GM19455 (cell line): Measurements from ENCODE around the gene MED12L.
A peak's percentile ranks its signal among the peaks of the same experiment; 100 is the strongest.
"Not testable (repeated sequence)": the region's sequence is repeated elsewhere in the genome, so short reads cannot be mapped to it uniquely, and the experiment has no call there.

Source experiments
- ATAC-seq: cut with Tn5 transposase; IDR thresholded peaks from one replicate; pipeline ENCODE4 v1.9.1; 2021; ENCODE audit not compliant: unreplicated experiment

MED12L gene

DNA sequence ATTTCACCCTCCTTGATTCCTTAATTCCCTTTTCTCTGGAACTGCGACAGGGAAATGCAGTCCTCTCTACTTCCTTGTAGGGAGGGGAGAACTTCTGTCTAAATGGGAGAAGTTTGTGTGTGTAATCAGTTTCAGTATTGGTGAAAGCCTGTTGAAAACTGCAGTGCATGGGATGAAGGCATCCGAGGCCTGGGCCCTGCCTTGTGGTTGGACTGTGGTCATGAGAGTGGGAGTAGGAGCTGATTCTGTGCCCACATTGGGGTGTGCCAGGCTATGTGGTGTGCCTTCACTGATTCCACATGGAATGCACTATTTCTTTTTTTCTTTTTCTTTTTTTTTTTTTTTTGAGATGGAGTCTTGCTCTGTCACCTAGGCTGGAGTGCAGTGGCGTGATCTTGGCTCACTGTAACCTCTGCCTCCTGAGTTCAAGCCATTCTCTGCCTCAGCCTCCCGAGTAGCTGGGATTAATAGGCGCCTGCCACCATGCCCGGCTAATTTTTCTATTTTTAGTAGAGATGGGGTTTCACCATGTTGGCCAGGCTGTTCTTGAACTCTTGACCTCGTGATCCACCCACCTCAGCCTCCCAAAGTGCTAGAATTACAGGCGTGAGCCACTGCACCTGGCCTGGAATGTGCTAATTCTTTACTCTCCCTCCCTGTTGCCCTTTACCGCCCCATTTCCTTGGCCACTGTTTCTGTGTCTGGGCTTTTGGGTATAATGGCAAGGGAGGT lies 84.7 kb downstream of the MED12L start:
- ATAC-seq = not testable (repeated sequence)

DNA sequence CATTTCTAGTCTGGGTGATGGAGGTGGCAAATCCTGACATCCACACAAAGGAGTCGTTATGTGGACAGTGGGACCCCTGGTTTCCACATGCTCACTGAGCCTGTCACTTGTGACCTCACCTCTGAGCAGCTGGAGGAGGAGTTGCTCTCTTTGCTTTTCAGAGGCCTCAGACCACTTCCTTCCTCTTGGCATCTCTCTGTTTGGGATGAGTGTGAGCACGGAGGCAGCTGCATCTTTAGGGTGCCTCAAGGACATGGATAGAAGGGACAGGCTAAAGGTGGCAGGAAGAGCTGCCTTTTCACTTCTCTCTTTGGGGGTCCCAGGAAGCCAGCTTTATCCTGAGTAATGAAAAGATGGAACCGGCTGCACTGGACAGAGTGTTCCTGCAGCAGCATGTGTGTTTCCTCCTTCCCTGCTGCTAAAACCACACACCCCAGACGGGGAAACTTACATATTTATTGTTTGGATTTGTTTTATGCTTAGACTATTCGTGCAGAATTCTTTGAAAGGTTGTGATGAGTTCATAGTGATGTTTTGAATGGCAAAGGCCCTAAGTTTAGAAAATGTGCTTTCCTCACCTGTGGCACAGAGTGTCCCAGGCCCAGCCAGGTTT lies 85.8 kb downstream of the MED12L start:
- peak; percentile 59 for ATAC-seq

DNA sequence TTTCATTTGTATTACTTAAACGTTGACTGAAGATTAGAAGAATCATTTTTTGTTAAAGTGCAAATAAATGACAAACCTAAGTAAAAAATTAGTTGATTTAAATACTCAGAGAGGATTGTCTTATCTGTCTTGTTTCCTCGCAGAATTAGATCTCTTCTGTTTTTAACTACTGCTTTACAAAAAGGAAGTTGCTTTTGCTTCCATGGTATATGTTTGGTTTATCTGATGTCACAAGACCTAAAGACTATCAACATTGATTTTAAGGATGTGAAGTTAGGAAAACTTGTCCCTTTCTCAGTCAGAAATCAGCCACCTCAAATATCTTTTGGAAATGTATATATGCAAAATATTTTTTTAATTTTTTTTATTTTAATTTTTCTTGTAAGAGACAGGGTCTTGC lies 88.9 kb downstream of the MED12L start:
- ATAC-seq = no peak

DNA sequence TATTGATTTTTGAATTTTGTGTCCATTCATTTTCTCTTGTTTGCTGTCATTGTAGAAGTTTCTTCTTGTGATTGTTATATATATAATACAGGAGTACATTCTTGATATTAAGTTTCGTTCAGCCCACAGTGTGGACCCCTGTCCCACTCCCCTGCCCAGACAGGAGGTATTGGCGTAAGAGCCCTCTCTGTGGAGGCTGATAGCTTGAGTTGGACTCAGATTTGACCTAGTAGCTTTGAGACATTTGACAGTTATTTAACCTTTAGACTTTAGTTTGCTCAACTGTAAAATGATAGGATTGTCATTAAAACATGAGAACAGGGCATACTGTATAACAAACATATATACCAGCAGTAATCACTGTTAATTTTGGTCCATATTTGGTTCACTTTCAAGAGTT lies 90.5 kb downstream of the MED12L start:
- ATAC-seq = no peak

DNA sequence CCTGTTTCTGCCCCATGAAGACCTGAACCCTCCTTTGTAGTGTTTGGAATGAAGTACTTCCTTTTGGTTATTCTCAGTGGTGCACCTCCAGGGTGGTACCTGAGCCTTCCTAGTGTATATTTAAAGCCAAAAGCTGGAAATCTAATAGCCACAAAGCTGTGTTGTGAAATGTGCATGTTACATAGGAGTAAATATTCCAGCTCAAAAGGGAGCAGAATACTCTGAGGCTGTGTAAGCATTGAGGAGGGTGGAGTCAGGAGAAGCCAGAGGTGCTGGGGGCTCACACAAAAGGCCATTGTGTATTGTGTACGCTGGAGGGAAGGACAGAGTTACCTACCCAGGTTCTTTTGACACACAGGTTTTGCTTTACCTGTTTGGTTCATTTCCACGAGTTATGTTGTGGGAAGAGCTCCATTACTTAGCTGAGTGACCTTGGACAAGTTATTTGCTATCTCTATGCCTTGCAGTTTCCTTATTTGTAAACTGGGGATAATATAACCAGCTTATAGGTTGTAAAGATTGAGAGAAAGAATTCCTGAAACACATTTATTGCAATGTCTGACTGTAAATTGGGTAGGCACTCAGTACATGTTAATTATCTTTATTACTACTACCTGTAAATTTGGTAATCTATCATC lies 92.9 kb downstream of the MED12L start:
- no peak for ATAC-seq

DNA sequence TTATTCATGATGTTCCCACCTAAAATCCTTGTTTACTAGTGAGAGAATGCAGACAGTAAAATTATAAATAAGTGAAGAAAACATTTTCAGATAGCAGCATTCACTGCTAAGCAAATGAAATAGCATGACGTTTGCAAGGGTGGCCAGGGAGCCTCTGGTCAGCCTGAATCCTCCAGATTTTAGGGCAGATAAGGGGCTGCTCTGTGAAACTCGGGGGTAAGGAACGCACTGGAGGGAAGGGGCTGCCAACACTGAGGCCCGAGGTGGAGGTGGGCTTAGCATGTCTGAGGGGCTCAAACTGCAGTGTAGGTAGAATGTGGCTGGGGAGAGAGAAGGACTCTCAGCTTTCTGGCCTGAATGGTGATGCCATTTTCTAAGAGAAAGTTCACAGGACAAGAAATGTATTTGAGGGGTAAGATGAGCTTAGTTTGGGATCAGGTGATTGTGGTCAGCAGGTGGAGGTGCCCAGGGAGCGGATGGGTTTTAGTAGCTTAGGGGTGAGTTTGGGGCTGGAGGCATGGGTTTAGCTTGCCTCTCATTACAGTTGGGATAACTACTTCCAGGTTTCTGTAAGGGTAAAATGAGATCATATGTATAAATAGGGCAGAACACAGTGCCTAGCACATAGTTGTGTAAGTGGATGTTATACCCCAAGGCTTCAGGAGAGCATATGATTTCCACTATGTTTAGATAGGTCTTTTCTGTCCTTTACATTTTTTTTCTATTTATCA lies 97.0 kb downstream of the MED12L start:
- ATAC-seq = no peak

DNA sequence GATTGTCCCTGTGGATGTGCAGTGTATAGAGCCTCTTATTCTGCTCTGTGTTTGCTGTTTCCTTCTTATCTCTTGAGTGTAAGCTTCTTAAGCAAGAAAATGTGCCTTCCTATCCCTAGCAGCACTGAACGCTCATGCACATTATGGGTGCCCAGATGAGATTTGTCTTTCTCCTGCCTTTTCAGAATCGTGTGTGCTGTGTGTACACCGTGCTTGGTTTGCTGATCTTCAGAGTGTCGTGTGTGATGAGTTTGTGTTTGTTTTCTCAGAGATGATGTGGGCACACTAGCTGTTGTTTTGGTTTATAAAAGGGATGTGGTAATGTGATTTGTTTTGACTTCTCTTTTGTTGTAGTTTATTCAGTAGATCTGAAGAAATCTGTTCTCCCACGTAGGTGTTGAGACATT lies 97.8 kb downstream of the MED12L start:
- no peak for ATAC-seq

DNA sequence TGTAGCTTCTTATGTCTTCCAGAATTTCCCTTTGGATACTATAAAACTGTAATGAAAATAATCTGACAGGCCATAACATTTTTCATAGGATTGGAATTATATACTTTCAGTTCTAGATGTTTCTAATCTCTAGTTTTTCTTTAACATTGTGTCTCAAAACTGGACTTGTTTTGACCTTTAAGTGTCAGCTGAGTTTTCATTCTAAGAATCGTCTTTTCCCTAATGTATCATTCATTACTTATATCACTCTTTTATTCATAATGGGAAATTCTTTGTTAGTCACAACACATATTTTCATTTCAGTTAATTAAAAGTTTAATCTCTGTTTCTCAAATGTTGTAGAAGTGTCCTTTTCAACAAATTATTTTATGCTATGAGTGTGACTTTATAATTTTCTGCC lies 105.6 kb downstream of the MED12L start:
- ATAC-seq = no peak

DNA sequence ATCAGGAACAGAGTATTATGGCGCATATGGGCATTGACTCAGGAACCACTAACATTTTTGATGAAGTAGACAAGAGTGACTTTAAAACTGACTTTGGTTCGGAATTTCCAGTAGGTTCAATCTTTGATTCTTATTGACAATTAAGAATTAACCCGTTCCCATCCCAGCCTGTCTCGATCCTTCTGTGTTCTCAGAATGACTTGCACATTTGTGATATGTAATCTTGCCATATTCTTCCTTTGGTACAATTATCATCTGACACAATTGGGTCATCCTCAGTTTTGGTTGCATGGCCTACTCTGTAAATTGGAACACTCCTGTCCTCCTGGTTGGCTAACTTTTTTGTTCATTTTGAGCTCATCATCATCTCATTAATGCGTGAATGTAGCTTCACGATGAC lies 107.1 kb downstream of the MED12L start:
- no peak for ATAC-seq

DNA sequence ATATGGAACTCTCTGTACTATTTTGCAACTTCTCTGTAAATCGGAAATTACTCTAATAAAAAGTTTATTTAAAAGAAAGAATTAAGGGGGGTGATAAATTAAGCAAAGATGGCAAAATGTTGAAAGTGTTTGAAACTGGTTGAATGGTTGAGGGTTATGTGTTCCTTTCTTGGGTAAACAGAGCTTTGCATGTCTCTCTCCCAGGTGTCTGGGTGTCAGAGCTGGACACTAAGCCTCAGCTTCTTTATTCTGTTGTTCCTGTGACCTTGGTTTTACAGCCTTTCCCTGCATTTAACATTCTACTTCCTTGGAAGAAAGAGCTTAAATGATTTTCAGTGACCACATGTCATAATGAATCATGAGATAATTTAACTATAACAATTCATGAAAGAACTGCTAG lies 110.4 kb downstream of the MED12L start:
- ATAC-seq = no peak

DNA sequence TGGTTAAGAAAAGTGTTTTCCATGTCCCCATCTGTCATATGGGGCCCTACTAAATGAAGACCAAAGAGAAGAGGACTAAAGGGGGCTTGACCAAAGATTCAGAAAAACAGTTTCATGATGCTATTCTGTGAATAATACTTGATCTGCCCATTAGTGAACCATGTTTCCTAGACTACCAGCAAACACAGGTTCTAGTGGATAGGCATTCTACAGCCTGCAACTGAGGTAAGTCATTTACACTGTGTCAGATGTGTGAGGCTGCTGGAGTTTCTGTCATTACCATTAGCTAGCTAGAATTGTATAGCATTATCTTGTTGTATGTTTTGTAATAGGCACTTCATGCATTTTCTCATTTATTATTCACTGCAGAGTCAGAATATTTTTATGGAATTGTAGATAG lies 111.0 kb downstream of the MED12L start:
- ATAC-seq = no peak

DNA sequence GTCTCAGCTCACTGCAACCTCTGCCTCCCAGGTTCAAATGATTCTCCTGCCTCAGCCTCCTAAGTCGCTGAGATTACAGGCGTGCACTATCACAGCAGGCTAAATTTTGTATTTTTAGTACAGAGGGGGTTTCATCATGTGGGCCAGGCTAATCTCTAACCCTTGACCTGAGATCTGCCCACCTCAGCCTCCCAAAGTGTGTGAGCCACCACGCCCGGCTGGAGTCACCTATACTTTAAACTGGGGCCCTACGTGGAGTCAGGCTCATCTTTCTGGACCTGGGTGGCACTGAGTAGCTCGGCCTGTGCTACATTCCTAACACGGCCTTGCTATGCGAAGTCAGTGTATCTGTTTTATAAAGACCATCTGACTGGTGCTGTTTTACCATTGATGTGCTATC lies 111.8 kb downstream of the MED12L start:
- ATAC-seq = no peak

DNA sequence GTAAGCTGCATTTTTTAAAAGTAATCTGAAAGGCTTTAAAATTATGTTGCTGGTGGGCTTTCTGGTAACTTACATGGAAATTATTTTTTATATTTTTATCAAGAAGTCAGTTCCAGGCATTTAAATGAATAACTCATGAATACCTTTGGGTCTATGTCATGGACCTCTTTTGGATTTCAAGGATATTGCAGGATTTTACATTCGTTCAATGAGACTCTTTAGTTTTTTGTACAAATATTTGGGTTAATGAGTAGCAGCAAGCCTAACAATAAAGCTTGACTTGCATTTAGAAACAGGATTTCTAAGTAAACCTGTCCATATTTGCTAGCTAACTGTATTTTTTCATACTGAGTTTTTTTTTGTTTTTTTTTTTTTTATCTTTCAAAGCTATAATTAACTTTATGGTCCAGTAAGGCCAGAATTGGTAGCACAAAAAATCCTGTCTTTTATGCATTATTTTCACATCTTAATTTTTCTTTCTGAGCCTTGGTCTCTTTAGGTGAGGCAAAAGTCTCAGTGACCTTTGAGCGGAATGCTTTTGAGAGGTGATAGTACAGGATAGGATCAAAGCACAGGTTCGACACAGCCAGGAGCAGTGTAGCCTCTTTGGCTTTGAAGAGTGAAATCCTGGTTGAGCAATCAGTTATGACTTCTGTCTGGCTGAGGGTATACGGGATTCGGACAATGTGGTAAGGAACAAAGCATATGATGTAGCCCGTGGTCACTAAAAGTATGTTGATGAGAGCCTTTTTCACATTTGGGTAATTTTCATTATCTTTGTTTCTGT lies 112.7 kb downstream of the MED12L start:
- no peak for ATAC-seq

DNA sequence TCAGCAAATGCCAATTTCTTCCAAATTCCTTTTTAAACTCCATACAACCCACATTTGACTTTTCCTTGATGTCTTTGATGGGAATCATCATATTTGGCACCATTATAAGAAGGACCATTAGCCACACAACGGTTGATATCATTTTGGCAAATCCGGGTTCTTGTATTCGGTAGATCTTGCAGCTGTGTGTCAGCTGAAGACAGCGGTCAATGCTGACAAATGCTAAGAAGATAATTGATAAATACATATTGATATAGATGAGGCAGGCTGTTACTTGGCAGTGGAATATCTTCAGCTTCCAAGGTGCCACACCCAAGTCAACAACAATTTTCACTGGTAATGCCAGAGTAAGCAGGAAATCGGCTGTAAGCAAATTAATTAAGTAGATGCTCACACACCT lies 113.4 kb downstream of the MED12L start:
- ATAC-seq = no peak

DNA sequence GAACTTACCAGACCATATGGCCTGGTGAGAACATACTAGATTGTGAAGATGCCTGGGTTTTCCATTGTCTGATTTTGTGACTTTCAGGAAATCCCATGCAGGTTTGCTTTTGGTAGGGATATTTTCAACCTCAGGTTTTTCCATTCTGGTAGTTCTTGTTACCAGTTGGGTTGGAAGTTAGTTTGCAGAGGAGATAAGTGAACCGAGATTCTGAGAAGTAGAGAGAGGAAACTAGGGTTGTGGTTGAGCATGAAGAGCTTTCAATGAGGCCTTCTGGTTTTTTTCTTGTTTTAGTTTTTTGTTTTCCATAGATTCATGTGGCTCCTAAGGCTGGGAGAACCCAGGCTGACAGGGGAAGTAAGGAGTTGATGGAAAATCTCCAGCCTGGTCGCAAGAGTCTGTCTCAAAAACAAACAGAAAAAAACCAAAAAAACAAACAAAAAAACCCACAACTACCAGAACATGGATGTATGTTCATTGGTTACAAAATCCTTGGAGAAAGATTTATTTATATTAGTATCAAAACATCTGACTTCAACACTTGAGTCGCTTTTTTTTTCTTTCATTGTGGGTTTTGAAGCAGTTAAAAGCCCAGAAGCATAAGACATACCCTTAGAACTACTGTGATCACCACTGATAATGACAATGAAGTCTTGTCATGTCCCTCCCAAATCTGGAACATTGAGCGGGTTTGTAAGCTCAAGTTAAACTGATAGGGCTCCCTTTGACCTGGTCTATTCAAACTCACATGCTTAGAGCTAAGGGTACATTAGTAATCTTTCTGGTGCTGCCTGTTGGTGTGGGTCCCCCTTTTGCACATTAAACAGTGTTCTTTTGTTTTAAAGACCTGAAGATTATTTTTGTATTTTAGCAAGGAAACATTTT lies 114.3 kb downstream of the MED12L start:
- ATAC-seq = no peak

DNA sequence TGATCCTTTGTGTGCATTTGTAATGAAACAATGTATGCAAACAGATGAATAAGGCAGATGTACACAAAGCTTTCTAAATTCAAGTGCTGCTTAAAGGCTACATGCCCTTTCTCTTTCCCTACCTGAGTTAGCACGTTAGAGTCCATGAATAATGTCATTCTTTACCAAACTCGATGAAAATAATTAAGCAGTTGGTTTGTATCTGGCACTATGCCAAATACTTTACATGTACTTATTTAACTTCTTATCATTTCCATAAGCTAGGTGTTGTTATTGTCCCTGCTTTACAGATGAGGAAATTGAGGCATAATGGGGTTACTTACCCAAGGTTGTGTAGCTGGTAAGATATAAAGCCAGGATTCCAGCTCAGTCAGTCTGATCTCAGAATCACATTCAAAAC lies 115.1 kb downstream of the MED12L start:
- no peak for ATAC-seq

DNA sequence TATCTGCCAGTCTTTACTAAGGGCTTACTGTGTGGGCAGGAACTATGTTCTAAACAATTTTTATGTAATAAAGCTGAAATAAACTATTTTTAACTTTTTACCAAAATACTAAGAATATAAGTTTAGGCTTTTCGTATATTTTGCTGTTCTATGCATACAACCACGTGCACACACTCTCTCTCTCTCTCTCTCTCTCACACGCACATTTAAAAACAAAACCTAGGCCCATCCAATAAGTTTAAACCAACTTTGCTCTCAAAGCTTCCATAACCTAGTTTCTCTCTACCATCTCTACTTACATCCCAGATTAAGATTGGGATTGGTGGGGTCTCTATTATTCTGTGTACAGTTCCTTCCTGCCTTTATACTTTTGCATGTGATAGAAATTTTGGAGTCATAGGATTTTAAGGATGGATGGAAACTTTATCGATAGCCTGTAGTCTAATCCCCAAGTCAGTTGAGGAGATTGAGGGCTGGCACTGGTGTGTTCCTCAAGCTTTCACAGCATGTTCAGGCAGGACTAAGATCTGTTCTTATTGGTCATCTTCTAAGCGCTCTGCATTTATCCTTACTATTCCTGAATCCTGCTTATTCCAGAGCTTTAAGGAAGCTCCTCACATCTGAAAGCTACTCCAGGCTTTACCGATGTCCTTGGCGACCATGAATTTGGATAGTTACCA lies 115.7 kb downstream of the MED12L start:
- ATAC-seq = no peak

DNA sequence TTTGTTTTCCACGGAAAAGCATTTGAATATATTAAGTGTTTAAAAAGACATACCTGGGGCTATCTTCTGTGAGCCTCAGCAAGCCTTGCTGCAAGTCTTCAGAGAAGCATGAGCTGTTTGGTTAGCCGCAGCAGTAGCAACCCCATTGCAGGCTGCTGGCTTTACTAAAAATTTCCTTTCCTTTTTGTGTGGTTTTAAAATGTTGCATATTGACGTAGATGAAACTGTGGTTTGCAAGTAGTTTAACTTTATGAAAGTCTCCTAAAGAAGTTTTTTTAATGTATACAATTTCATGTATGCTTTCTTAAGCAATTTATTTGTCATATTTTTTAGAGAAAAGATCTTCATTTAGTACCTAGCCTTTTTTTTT lies 117.6 kb downstream of the MED12L start, which contains the start of gene GPR171:
Gene GPR171, minus strand, starts transcription at position 166 of the 370 bp plus-strand sequence. CDS start 3,830 bp downstream, outside the sequence.
- ATAC-seq = peak; percentile 95
